ENCODE results near the gene TEX11. TPM values are rescaled to one million over a fixed set of nuclear protein-coding genes. Genes with fewer than 3 reads are reported as not detected.

TEX11 gene
- total and polyA plus RNA-seq, 2 of the 13 experiments (the other 11 are each of a cell fraction or from before 2014, with no cell fraction given): not detected

GRCh38 chrX:70924294-70924911 is 15.9 kb upstream of the TEX11 start:
- POLR2A ChIA-PET: no interaction called here
- no peak for FAIRE-seq

DNA sequence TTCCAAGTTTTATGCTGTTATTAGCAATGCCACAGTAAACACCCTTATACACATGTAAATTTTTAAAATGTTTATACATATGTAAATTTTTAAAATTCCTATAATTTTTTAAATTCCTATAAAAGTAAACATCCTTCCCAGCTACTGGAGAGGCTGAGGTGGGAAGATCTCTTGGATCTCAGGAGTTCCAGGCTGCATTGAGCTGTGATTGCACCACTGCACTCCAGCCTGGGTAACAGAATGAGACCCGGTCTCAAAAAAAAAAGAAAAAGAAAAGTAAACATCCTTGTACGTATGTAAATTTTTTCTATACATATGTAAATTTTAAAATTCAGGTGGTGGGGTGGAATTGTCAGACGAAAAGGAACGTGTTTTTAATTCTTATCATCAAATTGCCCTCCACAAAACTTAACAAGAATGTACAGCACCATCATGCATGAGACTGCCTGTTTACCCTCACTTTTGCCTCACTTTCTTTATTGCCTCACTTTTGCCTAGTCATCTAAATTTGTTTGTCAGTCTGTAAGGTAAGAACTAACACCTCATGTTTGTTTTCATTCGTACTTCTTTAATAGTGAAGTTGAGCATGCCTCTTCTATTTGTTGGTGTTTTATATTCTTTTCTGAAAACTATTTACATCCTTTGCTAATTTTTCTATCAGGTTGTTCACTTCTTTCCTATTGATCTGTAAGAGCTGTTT is 14.4 kb upstream of the TEX11 start:
- intact Hi-C loops (cut with micrococcal nuclease; ENCODE audit: unreplicated experiment): no loop called here
- H3K27ac ChIP-seq (ENCODE audit: extremely low read length, insufficient read depth, low read length): no peak overlapping the region
- POLR2A ChIA-PET: no interaction called here
- no peaks in the 10 kb centered on the region for H3K4me1 ChIP-seq (ENCODE audit: insufficient read depth, low read length)
- H3K9ac ChIP-seq (ENCODE audit: insufficient read depth, low read depth, low read length): no peak overlapping the region
- BruUV-seq (replicated peaks): no TSS peak
- no peaks in the 10 kb centered on the region for H4K20me1 ChIP-seq (ENCODE audit: insufficient read depth, low read length)
- TF ChIP-seq MAFF (IDR thresholded peaks at IDR 0.05; ENCODE audit: low read depth, low read length) (peak; percentile 45; the same call in 1 of the 2 replicates), TFE3 (CRISPR knock-in tag; IDR thresholded peaks at IDR 0.05) (no peak), MAFK (conservative IDR thresholded peaks at IDR 0.05 in 1 of 2, IDR thresholded peaks at IDR 0.05 in 1 of 2; ENCODE audit: low read length in 2 of 2) (peak; percentile 45 to 68)
- CTCF ChIA-PET (ENCODE audit: low intra/inter-chr PET ratio, low total read pairs): no interaction called here
- DNase-seq (ENCODE audit: low spot score) (no peak), ATAC-seq (no peak), FAIRE-seq (no peak)
- no peak overlapping the region for H3K4me2 ChIP-seq (ENCODE audit: low read depth, low read length)
- H3K4me3 ChIP-seq (replicated peaks in 1 of 3; ENCODE audit: insufficient read depth in 1 of 3, low read depth in 2 of 3, low read length in 3 of 3): no peak overlapping the region
- no peaks in the 10 kb centered on the region for H3K36me3 ChIP-seq (replicated peaks in 1 of 2; ENCODE audit: control insufficient read depth in 1 of 2, insufficient read depth in 2 of 2, low read length in 2 of 2)
- H2AFZ ChIP-seq (ENCODE audit: low read length): no peak overlapping the region
- H3K79me2 ChIP-seq (ENCODE audit: insufficient read depth, low read length): no peaks in the 10 kb centered on the region
- H3K9me3 ChIP-seq (ENCODE audit: low read length): no peaks in the 10 kb centered on the region
- in situ Hi-C loops (cut with HindIII; ENCODE audit: extremely low pct_ligation_motif_present, low pct_unique_long_range_greater_than_20kb): no loop called here
- 3% methylated on average over 5 of the region's 5 CpGs for WGBS (ENCODE audit: low lambda C conversion rate)
- peaks cover 0 to 8% of the 10 kb centered on the region in 2 experiments; a peak in 1 of 5 replicates for H3K27me3 ChIP-seq (ENCODE audit: control insufficient read depth in 1 of 2, insufficient read depth in 2 of 2, low read length in 2 of 2)

More at GRCh38 chrX:70924294-70924911, 15.9 kb upstream of the TEX11 start:
- Histone ChIP-seq H2AFZ (ENCODE audit: low read length) (no peak overlapping the region), H4K20me1 (ENCODE audit: insufficient read depth, low read length) (no peaks in the 10 kb centered on the region), H3K9me3 (ENCODE audit: low read length) (no peaks in the 10 kb centered on the region), H3K79me2 (ENCODE audit: insufficient read depth, low read length) (no peaks in the 10 kb centered on the region), H3K4me2 (ENCODE audit: low read depth, low read length) (no peak overlapping the region), H3K36me3 (replicated peaks in 1 of 2; ENCODE audit: control insufficient read depth in 1 of 2, insufficient read depth in 2 of 2, low read length in 2 of 2) (no peaks in the 10 kb centered on the region), H3K4me3 (replicated peaks in 1 of 3; ENCODE audit: insufficient read depth in 1 of 3, low read depth in 2 of 3, low read length in 3 of 3) (no peak overlapping the region), H3K27ac (ENCODE audit: extremely low read length, insufficient read depth, low read length) (no peak overlapping the region), H3K4me1 (ENCODE audit: insufficient read depth, low read length) (no peaks in the 10 kb centered on the region), H3K27me3 (ENCODE audit: control insufficient read depth in 1 of 2, insufficient read depth in 2 of 2, low read length in 2 of 2) (peaks cover 0 to 9% of the 10 kb centered on the region in 2 experiments; a peak in 1 of 5 replicates), H3K9ac (ENCODE audit: insufficient read depth, low read depth, low read length) (no peak overlapping the region)
- no peak for ATAC-seq
- 4% methylated on average over 6 of the region's 6 CpGs for WGBS (ENCODE audit: low lambda C conversion rate)
- DNase-seq (ENCODE audit: low spot score): no peak
- CTCF ChIA-PET (ENCODE audit: low intra/inter-chr PET ratio, low total read pairs): no interaction called here
- in situ Hi-C loops (cut with HindIII; ENCODE audit: extremely low pct_ligation_motif_present, low pct_unique_long_range_greater_than_20kb): no loop called here
- BruUV-seq (replicated peaks): no TSS peak
- no peak for TF ChIP-seq ZBTB3 (CRISPR knock-in tag; IDR thresholded peaks at IDR 0.05; ENCODE audit: borderline replicate concordance, low read depth)
- intact Hi-C loops (cut with micrococcal nuclease; ENCODE audit: unreplicated experiment): no loop called here
